Tibial nerve (tissue), 4 donors: ENCODE data around the gene AKAP7. TPM values are rescaled to one million over a fixed set of nuclear protein-coding genes. Genes with fewer than 3 reads are reported as not detected.
"Not testable (repeated sequence)": the region's sequence is repeated elsewhere in the genome, so short reads cannot be mapped to it uniquely, and the experiment has no call there.

Source experiments
- DNase-seq, 2 donors: peaks; one replicate each; pipeline ENCODE4 v3.0.0-alpha.2; 2019; ENCODE audit warnings: low spot score in 2 of 2
- H3K27ac ChIP-seq, 4 donors: fragments of 200-600 bp; sonication (generic) in 3 of 4; one replicate each; pipeline ENCODE4 v1.5.1; 2017 to 2019; ENCODE audit warnings: mild to moderate bottlenecking in 1 of 4
- H3K27me3 ChIP-seq, 2 donors: fragments of 200-600 bp; sonication (generic) in 1 of 2; one replicate each; pipeline versions ENCODE4 v1.5.1 to v1.6.0; 2017 to 2019
- H3K36me3 ChIP-seq, 3 donors: fragments of 200-600 bp; sonication (generic); one replicate each; pipeline ENCODE4 v1.5.1; 2018 to 2019
- H3K4me1 ChIP-seq, 4 donors: fragments of 200-600 bp; sonication (generic) in 3 of 4; one replicate each; pipeline ENCODE4 v1.5.1; 2017 to 2019
- H3K4me3 ChIP-seq, 4 donors: fragments of 200-600 bp; sonication (generic) in 3 of 4; one replicate each; pipeline ENCODE4 v1.5.1; 2017 to 2019; ENCODE audit warnings: mild to moderate bottlenecking in 1 of 4, moderate library complexity in 1 of 4
- H3K9me3 ChIP-seq, 4 donors: fragments of 200-600 bp; sonication (generic) in 3 of 4; one replicate each; pipeline ENCODE4 v1.5.1; 2017 to 2019
- EP300 ChIP-seq, 2 donors: sonication (generic); formaldehyde crosslinking; IDR thresholded peaks; one replicate each; pipeline ENCODE4 v1.6.1; 2017; ENCODE audit warnings: antibody characterized with exemption in 2 of 2, mild to moderate bottlenecking in 1 of 2
- POLR2A ChIP-seq, 2 donors: fragments of 450-650 bp; IDR thresholded peaks; one replicate each; pipeline ENCODE4 v1.6.1; 2017; ENCODE audit warnings: antibody characterized with exemption in 2 of 2, mild to moderate bottlenecking in 2 of 2, moderate library complexity in 2 of 2
- WGBS, 2 donors: methylation state at CpG; one replicate each; pipeline ENCODE4 v1.1.5; 2018; 5-methylcytosine and 5-hydroxymethylcytosine counted together
- total RNA-seq, 4 donors: library from RNA; depleted of rRNA; stranded (reverse); fragments of >200 nt; gene quantifications; one replicate each; pipeline ENCODE4 v1.1.0, GENCODE V29; 2016
- TF ChIP-seq, protein P1 (sequence below), 5 experiments: fragments of 200-600 bp in 3 of 5; fragments of 450-650 bp in 2 of 5; sonication (generic) in 3 of 5; IDR thresholded peaks; one replicate each; pipeline ENCODE4 v1.5.1; 2016 to 2019; ENCODE audit warnings: antibody characterized with exemption in 5 of 5, mild to moderate bottlenecking in 3 of 5, moderate library complexity in 2 of 5

AKAP7 gene
- total RNA-seq, 4 donors from 2014 or later, result 5.1 to 39.1 (median 11.8) TPM

GRCh38 chr6:131322125-131322524 lies 186.9 kb downstream of the AKAP7 start:
- Histone ChIP-seq H3K27me3 (no peaks in the 10 kb centered on the region), H3K4me3 (no peak overlapping the region), H3K36me3 (no peaks in the 10 kb centered on the region), H3K9me3 (no peaks in the 10 kb centered on the region), H3K27ac (no peak overlapping the region), H3K4me1 (no peaks in the 10 kb centered on the region)
- DNase-seq, result no peak
- TF ChIP-seq, protein P1, sequence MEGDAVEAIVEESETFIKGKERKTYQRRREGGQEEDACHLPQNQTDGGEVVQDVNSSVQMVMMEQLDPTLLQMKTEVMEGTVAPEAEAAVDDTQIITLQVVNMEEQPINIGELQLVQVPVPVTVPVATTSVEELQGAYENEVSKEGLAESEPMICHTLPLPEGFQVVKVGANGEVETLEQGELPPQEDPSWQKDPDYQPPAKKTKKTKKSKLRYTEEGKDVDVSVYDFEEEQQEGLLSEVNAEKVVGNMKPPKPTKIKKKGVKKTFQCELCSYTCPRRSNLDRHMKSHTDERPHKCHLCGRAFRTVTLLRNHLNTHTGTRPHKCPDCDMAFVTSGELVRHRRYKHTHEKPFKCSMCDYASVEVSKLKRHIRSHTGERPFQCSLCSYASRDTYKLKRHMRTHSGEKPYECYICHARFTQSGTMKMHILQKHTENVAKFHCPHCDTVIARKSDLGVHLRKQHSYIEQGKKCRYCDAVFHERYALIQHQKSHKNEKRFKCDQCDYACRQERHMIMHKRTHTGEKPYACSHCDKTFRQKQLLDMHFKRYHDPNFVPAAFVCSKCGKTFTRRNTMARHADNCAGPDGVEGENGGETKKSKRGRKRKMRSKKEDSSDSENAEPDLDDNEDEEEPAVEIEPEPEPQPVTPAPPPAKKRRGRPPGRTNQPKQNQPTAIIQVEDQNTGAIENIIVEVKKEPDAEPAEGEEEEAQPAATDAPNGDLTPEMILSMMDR (IDR thresholded peaks at IDR 0.05), result no peak
- TF ChIP-seq POLR2A (IDR thresholded peaks at IDR 0.05), result no peak
- TF ChIP-seq EP300 (IDR thresholded peaks at IDR 0.05), result no peak
- 42 to 52% methylated on average over 1 of the region's 1 CpG for WGBS, 2 donors

- not testable (repeated sequence) for H3K4me3 ChIP-seq, H3K4me1 ChIP-seq, H3K36me3 ChIP-seq, H3K27ac ChIP-seq, H3K9me3 ChIP-seq, DNase-seq, H3K27me3 ChIP-seq
- WGBS, 2 donors, result 87 to 91% methylated on average over 12 to 14 of the region's 14 CpGs
These were observed 190.4 kb downstream of the AKAP7 start for GRCh38 chr6:131325669-131326068.

DNA sequence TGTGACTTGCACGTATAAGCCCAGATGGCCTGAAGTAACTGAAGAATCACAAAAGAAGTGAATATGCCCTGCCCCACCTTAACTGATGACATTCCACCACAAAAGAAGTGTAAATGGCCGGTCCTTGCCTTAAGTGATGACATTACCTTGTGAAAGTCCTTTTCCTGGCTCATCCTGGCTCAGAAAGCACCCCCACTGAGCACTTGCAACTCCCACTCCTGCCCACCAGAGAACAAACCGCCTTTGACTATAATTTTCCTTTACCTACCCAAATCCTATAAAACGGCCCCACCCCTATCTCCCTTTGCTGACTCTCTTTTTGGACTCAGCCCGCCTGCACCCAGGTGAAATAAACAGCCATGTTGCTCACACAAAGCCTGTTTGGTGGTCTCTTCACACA lies 193.5 kb downstream of the AKAP7 start:
- not testable (repeated sequence) for H3K27ac ChIP-seq, H3K9me3 ChIP-seq, H3K4me1 ChIP-seq, DNase-seq, H3K27me3 ChIP-seq, H3K4me3 ChIP-seq, H3K36me3 ChIP-seq
- 72 to 73% methylated on average over 5 of the region's 5 CpGs for WGBS, 2 donors

DNA sequence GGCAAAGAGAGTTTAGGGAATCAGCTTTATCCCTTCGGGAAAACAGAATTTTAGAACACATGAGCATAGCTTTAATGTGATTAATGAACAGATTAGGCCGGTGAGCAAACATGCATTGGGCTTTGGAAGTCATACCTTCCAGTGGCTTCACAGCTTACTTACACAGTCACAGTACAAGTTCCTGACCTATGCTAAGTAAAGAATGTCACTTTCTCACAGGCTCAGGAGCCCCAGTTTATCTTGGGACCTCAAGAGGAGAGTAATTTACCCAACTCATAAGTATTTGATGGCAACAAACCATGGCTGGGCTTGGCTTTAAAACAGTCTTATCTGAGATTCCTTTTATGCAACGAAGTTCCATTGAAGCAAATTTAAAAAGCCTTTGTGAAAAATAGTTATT lies 195.9 kb downstream of the AKAP7 start:
- 71 to 73% methylated on average over 3 of the region's 3 CpGs for WGBS, 2 donors
- DNase-seq, result no peak
- H3K4me3 ChIP-seq, result no peak overlapping the region
- H3K27me3 ChIP-seq, result no peaks in the 10 kb centered on the region
- H3K4me1 ChIP-seq, result no peaks in the 10 kb centered on the region
- no peak overlapping the region for H3K27ac ChIP-seq
- TF ChIP-seq, protein P1 (IDR thresholded peaks at IDR 0.05), result no peak
- no peak for TF ChIP-seq EP300 (IDR thresholded peaks at IDR 0.05)
- TF ChIP-seq POLR2A (IDR thresholded peaks at IDR 0.05), result no peak
- H3K36me3 ChIP-seq, result no peaks in the 10 kb centered on the region
- no peaks in the 10 kb centered on the region for H3K9me3 ChIP-seq

DNA sequence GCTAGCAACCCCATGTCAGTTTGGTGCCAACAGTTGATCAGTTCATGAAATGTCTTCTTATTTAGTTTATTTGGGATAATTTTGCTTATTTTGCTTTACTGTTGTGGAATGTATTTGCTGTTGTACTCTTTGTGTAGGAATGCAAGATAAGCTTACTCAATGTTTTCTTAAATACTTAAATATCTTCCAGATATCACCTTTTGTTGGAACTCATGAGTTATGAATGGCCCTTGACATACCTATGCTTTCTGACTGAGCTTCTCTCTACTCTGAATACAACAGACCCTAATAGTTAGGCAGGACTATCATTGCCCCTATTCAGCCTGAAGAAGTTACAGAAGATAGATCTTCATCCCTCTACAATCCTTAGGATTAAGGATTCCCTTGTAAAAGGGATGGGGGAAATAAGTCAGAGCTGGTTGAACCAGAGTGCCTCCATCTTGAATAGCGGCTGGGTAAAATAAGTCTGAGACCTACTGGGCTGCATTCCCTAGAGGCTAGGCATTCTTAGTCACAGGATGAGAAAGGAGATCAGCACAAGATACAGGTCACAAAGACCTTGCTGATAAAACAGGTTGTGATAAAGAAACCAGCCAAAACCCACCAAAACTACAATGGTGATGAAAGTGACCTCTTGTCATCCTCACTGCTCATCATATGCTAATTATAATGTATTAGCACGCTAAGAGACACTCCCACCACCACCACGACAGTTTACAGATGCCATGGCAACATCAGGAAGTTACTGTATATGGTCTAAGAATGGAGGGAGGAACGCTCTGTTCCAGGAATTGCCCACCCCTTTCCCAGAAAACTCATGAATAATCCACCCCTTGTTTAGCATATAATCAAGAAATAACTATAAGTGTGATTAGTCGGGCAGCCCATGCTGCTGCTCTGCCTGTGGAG lies 196.9 kb downstream of the AKAP7 start:
- Histone ChIP-seq H3K27me3 (no peaks in the 10 kb centered on the region), H3K4me1 (no peaks in the 10 kb centered on the region), H3K36me3 (no peaks in the 10 kb centered on the region), H3K4me3 (no peak overlapping the region), H3K9me3 (no peaks in the 10 kb centered on the region), H3K27ac (no peak overlapping the region)
- TF ChIP-seq, protein P1 (IDR thresholded peaks at IDR 0.05), result no peak
- TF ChIP-seq EP300 (IDR thresholded peaks at IDR 0.05), result no peak
- no peak for TF ChIP-seq POLR2A (IDR thresholded peaks at IDR 0.05)
- DNase-seq, result no peak
- WGBS, 2 donors, result 85 to 93% methylated on average over 5 of the region's 5 CpGs

Other genes starting within 250 kb of the AKAP7 start
- gene EPB41L2, start 72.2 kb upstream of the AKAP7 start, total RNA-seq, result 100 to 1,000 TPM; 190 to 321 (median 265) TPM